ENCODE measurements around the gene PVALEF.

GRCh38 chr17:81131486-81132196, 33.7 kb upstream of the PVALEF start:
- no peak for TF ChIP-seq CTCF (IDR thresholded peaks at IDR 0.05)
- no peak for TF ChIP-seq POLR2A (IDR thresholded peaks at IDR 0.05)

All from gastroesophageal sphincter (tissue), 3 donors.